Measurements from ENCODE around the gene MED12L.
A peak's percentile ranks its signal among the peaks of the same experiment; 100 is the strongest.
"Not testable (repeated sequence)": the region's sequence is repeated elsewhere in the genome, so short reads cannot be mapped to it uniquely, and the experiment has no call there.

The MED12L gene

GRCh38 chr3:151169262-151169947 is 83.9 kb downstream of the MED12L start:
- peak; percentile 80 to 95 for DNase-seq (ENCODE audit: low read depth in 1 of 2, low spot score in 1 of 2)
- TF ChIP-seq REST (IDR thresholded peaks at IDR 0.05; ENCODE audit: insufficient replicate concordance, low read depth) (no peak), POLR2AphosphoS5 (IDR thresholded peaks at IDR 0.05; ENCODE audit: low read depth) (peak; percentile 26; the same call in 1 of the 2 replicates), SPI1 (IDR thresholded peaks at IDR 0.05; ENCODE audit: borderline replicate concordance, low read depth) (peak; percentile 44; the same call in 1 of the 2 replicates)
- peak overlapping the region; percentile 61 for H3K27ac ChIP-seq (replicated peaks)
- 0 out of 2 replicates have a peak overlapping the region, but pooled peaks have one; percentile 0 for H3K4me3 ChIP-seq (replicated peaks; ENCODE audit: insufficient read depth, low read length)
- H3K27me3 ChIP-seq (ENCODE audit: insufficient read depth, poor library complexity, severe bottlenecking), result no peaks in the 10 kb centered on the region

GRCh38 chr3:151169948-151170679 is 84.7 kb downstream of the MED12L start:
- DNase-seq (ENCODE audit: low read depth in 1 of 2, low spot score in 1 of 2), result peak; percentile 79 to 91

GRCh38 chr3:151171145-151171757 is 85.8 kb downstream of the MED12L start:
- peak overlapping the region; percentile 61 for H3K27ac ChIP-seq (replicated peaks)
- no peak overlapping the region for H3K4me3 ChIP-seq (replicated peaks; ENCODE audit: insufficient read depth, low read length)
- no peak for TF ChIP-seq REST (IDR thresholded peaks at IDR 0.05; ENCODE audit: insufficient replicate concordance, low read depth)
- TF ChIP-seq SPI1 (IDR thresholded peaks at IDR 0.05; ENCODE audit: borderline replicate concordance, low read depth), result peak; percentile 82; the same call in 1 of the 2 replicates
- TF ChIP-seq CTCF (IDR thresholded peaks at IDR 0.05; ENCODE audit: insufficient read depth, low read length), result no peak
- peak; percentile 67 for TF ChIP-seq POLR2AphosphoS5 (IDR thresholded peaks at IDR 0.05; ENCODE audit: low read depth)
- no peaks in the 10 kb centered on the region for H3K27me3 ChIP-seq (ENCODE audit: insufficient read depth, poor library complexity, severe bottlenecking)
- peak; percentile 68 to 79 for DNase-seq (ENCODE audit: low read depth in 1 of 2, low spot score in 1 of 2)

More at GRCh38 chr3:151169948-151170679, 84.7 kb downstream of the MED12L start:
- Histone ChIP-seq H3K4me3 (replicated peaks; ENCODE audit: insufficient read depth, low read length) (0 out of 2 replicates have a peak overlapping the region, but pooled peaks have one; percentile 0), H3K27ac (replicated peaks) (peak overlapping the region; percentile 61)
- not testable (repeated sequence) for H3K27me3 ChIP-seq (ENCODE audit: insufficient read depth, poor library complexity, severe bottlenecking)
- peak; percentile 95 for TF ChIP-seq POLR2AphosphoS5 (IDR thresholded peaks at IDR 0.05; ENCODE audit: low read depth)

GRCh38 chr3:151174351-151174750 is 88.9 kb downstream of the MED12L start:
- TF ChIP-seq CTCF (IDR thresholded peaks at IDR 0.05; ENCODE audit: insufficient read depth, low read length) (no peak), GABPA (IDR thresholded peaks at IDR 0.05; ENCODE audit: low read depth) (no peak), SPI1 (IDR thresholded peaks at IDR 0.05; ENCODE audit: borderline replicate concordance, low read depth) (no peak), REST (IDR thresholded peaks at IDR 0.05; ENCODE audit: insufficient replicate concordance, low read depth) (no peak), POLR2AphosphoS5 (IDR thresholded peaks at IDR 0.05; ENCODE audit: low read depth) (no peak)
- Histone ChIP-seq H3K4me3 (replicated peaks; ENCODE audit: insufficient read depth, low read length) (no peak overlapping the region), H3K27ac (replicated peaks) (no peak overlapping the region), H3K27me3 (ENCODE audit: insufficient read depth, poor library complexity, severe bottlenecking) (no peaks in the 10 kb centered on the region)
- no peak for DNase-seq (ENCODE audit: low read depth in 1 of 2, low spot score in 1 of 2)
